Measurements from ENCODE around the gene RNGTT.

DNA sequence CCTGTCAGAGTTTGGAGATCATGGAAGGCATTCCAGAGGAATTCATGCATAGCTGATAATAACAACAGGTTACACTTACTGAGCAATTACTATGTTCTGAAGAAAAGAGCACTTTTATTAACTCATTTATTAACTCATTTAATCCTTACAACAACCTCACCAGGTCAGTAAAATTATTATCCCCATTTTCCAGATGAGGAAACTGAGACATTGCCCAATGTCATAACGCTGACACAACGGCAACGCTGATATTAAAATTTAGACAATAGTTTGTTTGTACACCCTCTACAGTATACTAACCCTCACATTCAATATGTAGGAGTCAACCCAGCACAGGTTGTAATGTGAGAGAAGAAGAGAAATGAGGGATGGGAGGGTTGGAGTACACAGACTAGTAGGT is 105.0 kb downstream of the RNGTT start:
- TF ChIP-seq, protein P1, sequence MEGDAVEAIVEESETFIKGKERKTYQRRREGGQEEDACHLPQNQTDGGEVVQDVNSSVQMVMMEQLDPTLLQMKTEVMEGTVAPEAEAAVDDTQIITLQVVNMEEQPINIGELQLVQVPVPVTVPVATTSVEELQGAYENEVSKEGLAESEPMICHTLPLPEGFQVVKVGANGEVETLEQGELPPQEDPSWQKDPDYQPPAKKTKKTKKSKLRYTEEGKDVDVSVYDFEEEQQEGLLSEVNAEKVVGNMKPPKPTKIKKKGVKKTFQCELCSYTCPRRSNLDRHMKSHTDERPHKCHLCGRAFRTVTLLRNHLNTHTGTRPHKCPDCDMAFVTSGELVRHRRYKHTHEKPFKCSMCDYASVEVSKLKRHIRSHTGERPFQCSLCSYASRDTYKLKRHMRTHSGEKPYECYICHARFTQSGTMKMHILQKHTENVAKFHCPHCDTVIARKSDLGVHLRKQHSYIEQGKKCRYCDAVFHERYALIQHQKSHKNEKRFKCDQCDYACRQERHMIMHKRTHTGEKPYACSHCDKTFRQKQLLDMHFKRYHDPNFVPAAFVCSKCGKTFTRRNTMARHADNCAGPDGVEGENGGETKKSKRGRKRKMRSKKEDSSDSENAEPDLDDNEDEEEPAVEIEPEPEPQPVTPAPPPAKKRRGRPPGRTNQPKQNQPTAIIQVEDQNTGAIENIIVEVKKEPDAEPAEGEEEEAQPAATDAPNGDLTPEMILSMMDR (conservative IDR thresholded peaks at IDR 0.05; ENCODE audit: low read depth, low read length): no peak
- TF ChIP-seq EZH2 (IDR thresholded peaks at IDR 0.05; ENCODE audit: low read length, unreplicated experiment): no peak

Data from PC-3 (cell line).